Eye (tissue), 1 donor: ENCODE measurements around the gene RCBTB2.

ENCODE experiments used
- DNase-seq: peaks from one replicate; pipeline ENCODE4 v3.0.0-alpha.2; 2015

Gene RCBTB2

DNA sequence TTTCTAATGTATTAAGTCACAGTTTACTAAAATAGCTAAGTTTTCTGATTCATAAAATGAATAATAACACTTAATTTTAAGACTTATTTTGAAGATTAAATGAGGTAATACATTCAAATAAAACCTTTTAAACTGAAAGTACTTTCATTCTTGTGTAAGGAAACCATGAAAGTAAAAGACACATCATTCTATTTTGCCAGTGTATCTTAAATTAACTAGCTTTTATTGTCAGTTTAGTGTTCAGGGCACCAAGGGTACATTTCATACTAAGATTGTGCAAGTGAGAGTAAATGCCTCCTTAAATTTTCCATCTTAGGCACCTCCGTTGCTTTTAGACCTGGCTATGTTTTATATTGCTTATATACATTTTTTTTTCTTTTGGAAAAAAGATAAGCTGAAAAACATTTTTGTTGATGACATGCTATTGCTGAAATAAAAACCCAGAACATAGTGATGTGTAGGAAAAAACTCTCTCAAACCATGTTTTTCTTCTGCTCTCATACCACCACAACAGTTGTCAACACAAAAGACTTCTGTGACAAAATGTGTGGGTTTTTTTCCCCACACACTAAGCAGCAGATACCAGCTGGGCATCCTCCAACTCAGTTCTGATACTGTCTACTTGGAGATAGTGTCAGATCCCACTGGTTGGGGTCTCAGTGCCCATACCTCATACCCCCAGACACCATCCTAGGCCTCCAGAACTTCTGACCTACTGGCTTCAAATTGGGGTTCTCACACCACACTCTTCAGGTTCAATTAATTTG lies 89.3 kb downstream of the RCBTB2 start:
- DNase-seq: no peak
